GM12891 (cell line): ENCODE measurements around the gene SIK2.
"Not testable (repeated sequence)": the region's sequence is repeated elsewhere in the genome, so short reads cannot be mapped to it uniquely, and the experiment has no call there.

Source experiments
- DNase-seq: peaks from one replicate; pipeline ENCODE4 v3.0.0; 2011; ENCODE audit warnings: low spot score; ENCODE audit not compliant: insufficient read length
- FAIRE-seq: peaks from 2 replicates; lab custom pipeline; 2011; peaks lifted over from hg19 to GRCh38; lab: Jason Lieb, UNC
- PAX5 ChIP-seq: IDR thresholded peaks from 2 replicates; pipeline ENCODE4 v1.6.1; 2011; ENCODE audit warnings: low read length, moderate library complexity, mild to moderate bottlenecking; ENCODE audit not compliant: insufficient read depth, severe bottlenecking
- POLR2A ChIP-seq: IDR thresholded peaks from 2 replicates; pipeline ENCODE4 v1.6.1; 2011; ENCODE audit warnings: low read depth, low read length, control low read depth
- POLR2AphosphoS5 ChIP-seq: IDR thresholded peaks from 2 replicates; pipeline ENCODE4 v1.6.1; 2011; ENCODE audit warnings: low read depth, low read length, control low read depth
- POU2F2 ChIP-seq: IDR thresholded peaks from 2 replicates; pipeline ENCODE4 v1.6.1; 2011; ENCODE audit warnings: low read depth, mild to moderate bottlenecking, control low read depth, low read length, moderate library complexity
- SPI1 ChIP-seq: IDR thresholded peaks from 2 replicates; pipeline ENCODE4 v1.6.1; 2011; ENCODE audit warnings: low read depth, low read length, control low read depth
- TAF1 ChIP-seq: IDR thresholded peaks from 2 replicates; pipeline ENCODE4 v1.6.1; 2011; ENCODE audit warnings: low read depth, low read length, control low read depth

Gene SIK2

GRCh38 chr11:111644922-111645321 lies 42.7 kb downstream of the SIK2 start:
- no peak for TF ChIP-seq TAF1
- no peak for TF ChIP-seq POLR2AphosphoS5
- TF ChIP-seq SPI1, result no peak
- no peak for TF ChIP-seq PAX5
- no peak for TF ChIP-seq POU2F2
- no peak for TF ChIP-seq POLR2A
- DNase-seq (no peak), FAIRE-seq (no peak)

GRCh38 chr11:111645657-111646316 lies 43.5 kb downstream of the SIK2 start:
- FAIRE-seq (no peak), DNase-seq (no peak)
- TF ChIP-seq POLR2AphosphoS5 (no peak), POLR2A (no peak), TAF1 (no peak), PAX5 (no peak), POU2F2 (no peak), SPI1 (no peak)

DNA sequence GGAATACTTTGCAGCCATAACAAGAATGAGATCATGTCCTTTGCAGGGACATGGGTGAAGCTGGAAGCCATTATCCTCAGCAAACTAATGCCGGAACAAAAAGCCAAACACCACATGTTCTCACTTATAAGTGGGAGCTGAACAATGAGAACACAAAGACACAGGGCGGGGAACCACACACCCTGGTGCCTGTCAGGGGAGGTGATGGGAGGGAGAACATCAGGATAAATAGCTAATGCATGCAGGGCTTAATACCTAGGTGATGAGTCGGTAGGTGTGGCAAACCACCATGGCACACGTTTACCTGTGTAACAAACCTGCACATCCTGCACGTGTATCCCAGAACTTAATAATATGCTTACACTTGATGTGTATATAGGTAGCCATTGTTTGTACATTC lies 49.1 kb downstream of the SIK2 start:
- DNase-seq, result not testable (repeated sequence)
- peak; percentile 54 for FAIRE-seq

DNA sequence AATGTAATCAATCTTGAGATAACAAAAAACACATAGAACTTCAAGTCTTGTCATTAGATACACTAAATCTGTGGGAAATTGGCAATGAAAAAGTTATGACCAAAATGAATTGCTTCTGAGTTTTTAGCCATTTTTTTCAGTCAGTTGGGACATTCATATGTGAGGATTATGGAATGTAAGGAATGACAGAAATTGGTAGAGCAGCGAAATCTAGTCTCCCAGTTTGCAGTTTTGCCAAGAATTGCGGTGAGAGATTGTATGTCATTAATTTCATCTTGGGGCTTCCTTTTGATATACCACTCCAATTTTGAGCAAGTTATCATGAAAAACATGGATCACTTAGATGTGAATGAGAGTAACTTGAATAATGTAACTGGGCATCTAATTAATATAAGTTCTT lies 49.9 kb downstream of the SIK2 start:
- DNase-seq (no peak), FAIRE-seq (no peak)
- TF ChIP-seq POLR2AphosphoS5 (no peak), TAF1 (no peak), POLR2A (no peak), POU2F2 (no peak), PAX5 (no peak), SPI1 (no peak)

GRCh38 chr11:111654601-111655000 lies 52.4 kb downstream of the SIK2 start:
- no peak for TF ChIP-seq POU2F2
- DNase-seq (no peak), FAIRE-seq (no peak)

GRCh38 chr11:111655924-111656323 lies 53.7 kb downstream of the SIK2 start:
- TF ChIP-seq POLR2AphosphoS5 (no peak), SPI1 (no peak), POU2F2 (no peak), TAF1 (no peak), POLR2A (no peak), PAX5 (no peak)
- no peak for DNase-seq
- no peak for FAIRE-seq

DNA sequence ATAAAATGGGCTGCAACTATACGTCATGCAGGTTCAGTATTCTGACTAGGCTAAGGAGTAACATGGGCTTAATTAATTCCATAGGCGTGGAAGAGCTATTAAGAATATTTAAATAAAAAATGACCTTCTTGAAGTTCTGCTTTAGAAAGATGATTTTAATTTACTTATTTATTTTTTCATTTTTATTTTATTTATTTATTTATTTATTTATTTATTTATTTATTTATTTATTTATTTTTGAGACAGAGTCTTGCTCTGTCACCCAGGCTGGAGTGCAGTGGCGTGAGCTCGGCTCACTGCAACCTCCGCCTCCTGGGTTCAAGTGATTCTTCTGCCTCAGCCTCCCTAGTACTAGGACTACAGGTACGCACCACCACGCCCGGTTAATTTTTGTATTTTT lies 55.7 kb downstream of the SIK2 start:
- not testable (repeated sequence) for FAIRE-seq

DNA sequence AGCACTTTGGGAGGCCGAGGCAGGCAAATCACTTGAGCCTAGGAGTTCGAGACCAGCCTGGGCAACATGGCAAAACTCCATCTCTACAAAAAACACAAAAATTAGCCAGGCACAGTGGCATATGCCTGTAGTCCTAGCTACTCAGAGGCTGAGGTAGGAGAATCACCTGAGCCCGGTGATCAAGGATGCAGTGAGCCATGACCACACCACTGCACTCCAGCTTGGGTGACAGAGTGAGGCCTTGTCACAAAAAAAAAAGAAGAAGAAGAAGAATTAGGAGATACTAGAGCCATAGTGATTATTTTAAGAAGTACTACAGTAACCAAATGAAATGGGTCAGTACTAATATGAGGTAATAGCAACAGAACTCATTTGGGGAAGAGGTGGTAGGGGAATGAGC lies 56.2 kb downstream of the SIK2 start:
- not testable (repeated sequence) for DNase-seq, FAIRE-seq

More for the DNA sequence above, 55.7 kb downstream of the SIK2 start:
- not testable (repeated sequence) for DNase-seq

GRCh38 chr11:111659201-111660115 lies 57.2 kb downstream of the SIK2 start:
- no peak for FAIRE-seq
- TF ChIP-seq POLR2A (no peak), POLR2AphosphoS5 (no peak), TAF1 (no peak), SPI1 (no peak), POU2F2 (no peak), PAX5 (no peak)
- no peak for DNase-seq

DNA sequence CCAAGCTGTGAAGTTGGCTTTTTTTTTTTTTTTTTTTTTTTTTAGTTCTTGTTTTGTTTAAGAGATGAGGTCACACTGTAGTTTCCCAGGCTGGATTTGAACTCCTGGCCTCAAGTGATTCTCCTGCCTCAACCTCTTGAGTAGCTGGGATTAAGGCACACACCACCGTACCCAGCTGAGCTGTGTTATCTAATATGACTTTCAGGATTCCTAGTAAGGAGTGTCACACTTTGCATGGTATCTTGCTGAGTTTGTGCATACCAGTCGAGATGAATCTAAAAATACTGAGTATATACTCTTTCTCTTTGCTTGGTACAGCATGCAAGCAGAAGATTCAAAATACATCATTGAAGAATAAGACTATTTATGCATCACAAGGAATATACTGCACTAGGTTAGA lies 58.6 kb downstream of the SIK2 start:
- DNase-seq, result no peak
- TF ChIP-seq POLR2A (no peak), SPI1 (no peak), PAX5 (no peak), POLR2AphosphoS5 (no peak), POU2F2 (no peak), TAF1 (no peak)
- no peak for FAIRE-seq

DNA sequence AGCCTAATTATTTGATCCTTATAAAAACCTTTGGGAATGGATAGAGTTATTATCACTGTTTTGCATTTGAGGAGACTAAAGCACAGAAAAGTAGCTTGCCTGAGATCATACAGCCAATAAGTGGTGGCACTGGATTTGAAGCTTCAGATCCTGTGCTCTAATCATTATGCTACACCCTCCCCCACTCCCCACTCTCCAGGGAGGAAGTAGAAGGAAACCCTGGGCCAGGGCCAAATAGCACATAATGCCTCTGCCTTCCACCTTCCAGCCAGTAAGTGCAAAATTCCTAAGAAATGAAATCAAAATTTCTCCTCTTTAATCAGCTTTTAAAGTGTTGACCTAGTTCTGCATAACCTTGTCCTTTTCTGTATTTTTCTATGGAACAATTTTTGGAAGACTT lies 61.6 kb downstream of the SIK2 start:
- TF ChIP-seq TAF1 (no peak), SPI1 (no peak), POU2F2 (no peak), PAX5 (no peak), POLR2A (no peak), POLR2AphosphoS5 (no peak)
- DNase-seq, result no peak
- FAIRE-seq, result no peak
